HepG2 (cell line): ENCODE data around the gene SDK1. TPM values are rescaled to one million over a fixed set of nuclear protein-coding genes. Genes with fewer than 3 reads are reported as not detected.

Experiments
- ATAC-seq: fragments of 200-7000 bp; cut with Tn5 transposase; 3 replicates; pipeline ENCODE4 v1.9.1; 2020; ENCODE audit warnings: mild to moderate bottlenecking, moderate library complexity
- BruUV-seq: library from RNA; stranded (reverse); fragments of 400-500 nt; replicated peaks from 2 replicates; lab custom pipeline; 2021; lab: Mats Ljungman, UMichigan
- CTCF ChIA-PET: fragments of 300-600 bp; formaldehyde crosslinking; extraction: SDS; loops from one replicate; lab custom pipeline; 2021; ENCODE audit warnings: low total read pairs, inconsistent platforms, low intra/inter-chr PET ratio; lab: Yijun Ruan, JAX
- POLR2A ChIA-PET: fragments of 350-600 bp; sonication (Branson Sonifier 250); formaldehyde crosslinking; loops from one replicate; lab custom pipeline; 2020; ENCODE audit warnings: antibody characterized with exemption, inconsistent platforms; lab: Yijun Ruan, JAX
- DNase-seq: peaks from one replicate; pipeline ENCODE4 v3.0.0-alpha.2; 2015; ENCODE audit warnings: low spot score
- FAIRE-seq: peaks from 3 replicates; lab custom pipeline; 2011; peaks lifted over from hg19 to GRCh38; lab: Jason Lieb, UNC
- H2AFZ ChIP-seq: one replicate; pipeline ENCODE4 v1.6.1; 2011; ENCODE audit warnings: low read length, inconsistent platforms
- H3K27ac ChIP-seq: fragments of 300-600 bp; 3 replicates; pipeline ENCODE4 v1.8.0; 2011; ENCODE audit warnings: mixed run types, mild to moderate bottlenecking, mixed read lengths, low read length, inconsistent platforms; ENCODE audit not compliant: insufficient read depth; ENCODE audit errors: extremely low read length
- H3K27me3 ChIP-seq, 2 experiments: fragments of 200-600 bp in 1 of 2; 2 replicates in 1 of 2; 3 replicates in 1 of 2; pipeline versions ENCODE4 v1.6.0 to v1.8.0; 2011; ENCODE audit warnings: low read length in 2 of 2, mild to moderate bottlenecking in 2 of 2, moderate library complexity in 2 of 2, inconsistent platforms in 1 of 2; ENCODE audit not compliant: insufficient read depth in 2 of 2, control insufficient read depth in 1 of 2
- H3K36me3 ChIP-seq, 2 experiments: fragments of 200-600 bp in 1 of 2; replicated peaks in 1 of 2; 2 replicates in 1 of 2; 3 replicates in 1 of 2; pipeline versions ENCODE4 v1.5.1 to v1.8.0; 2011; ENCODE audit warnings: low read length in 2 of 2, inconsistent platforms in 1 of 2; ENCODE audit not compliant: insufficient read depth in 2 of 2, control insufficient read depth in 1 of 2
- H3K4me1 ChIP-seq: 2 replicates; pipeline ENCODE4 v1.5.1; 2012; ENCODE audit warnings: low read length, inconsistent platforms; ENCODE audit not compliant: insufficient read depth
- H3K4me2 ChIP-seq: 2 replicates; pipeline ENCODE4 v1.6.0; 2011; ENCODE audit warnings: low read depth, low read length, inconsistent platforms
- H3K4me3 ChIP-seq, 3 experiments: fragments of 200-600 bp in 1 of 3; sonication (generic), shearing (Covaris generic) in 1 of 3; replicated peaks in 1 of 3; 2 replicates each; pipeline ENCODE4 v1.5.1; 2011 to 2016; ENCODE audit warnings: low read length in 3 of 3, inconsistent platforms in 2 of 3, low read depth in 2 of 3, mild to moderate bottlenecking in 2 of 3, control low read depth in 1 of 3, mixed read lengths in 1 of 3; ENCODE audit not compliant: insufficient read depth in 1 of 3
- H3K79me2 ChIP-seq: one replicate; pipeline ENCODE4 v1.6.1; 2011; ENCODE audit warnings: low read length, inconsistent platforms; ENCODE audit not compliant: insufficient read depth
- H3K9ac ChIP-seq: 2 replicates; pipeline ENCODE4 v1.6.0; 2011; ENCODE audit warnings: mild to moderate bottlenecking, low read depth, low read length, inconsistent platforms; ENCODE audit not compliant: insufficient read depth
- H3K9me3 ChIP-seq: 2 replicates; pipeline ENCODE4 v1.5.1; 2012; ENCODE audit warnings: mild to moderate bottlenecking, low read length
- H4K20me1 ChIP-seq: 2 replicates; pipeline ENCODE4 v1.6.0; 2011; ENCODE audit warnings: inconsistent platforms, mild to moderate bottlenecking, low read length, moderate library complexity; ENCODE audit not compliant: insufficient read depth
- HOXA7 ChIP-seq: sonication (generic); formaldehyde crosslinking; IDR thresholded peaks from 2 replicates; pipeline ENCODE4 v1.8.1; 2022; ENCODE audit warnings: mild to moderate bottlenecking, missing genetic modification reagents, moderate library complexity
- KAT8 ChIP-seq: IDR thresholded peaks from 2 replicates; pipeline ENCODE4 v1.6.1; 2016; ENCODE audit warnings: missing genetic modification reagents, missing compliant biosample characterization
- KLF15 ChIP-seq: sonication (generic); formaldehyde crosslinking; IDR thresholded peaks from 2 replicates; pipeline ENCODE4 v1.8.1; 2023; ENCODE audit warnings: borderline replicate concordance, mild to moderate bottlenecking, inconsistent platforms, missing genetic modification reagents, mixed read lengths
- MTA3 ChIP-seq: sonication (generic); formaldehyde crosslinking; IDR thresholded peaks from 2 replicates; pipeline ENCODE4 v1.4.0; 2020; ENCODE audit warnings: missing genetic modification reagents
- NFKBIZ ChIP-seq: IDR thresholded peaks from 2 replicates; pipeline ENCODE4 v1.6.1; 2018; ENCODE audit warnings: missing genetic modification reagents, missing compliant biosample characterization
- POLR2AphosphoS2 ChIP-seq: IDR thresholded peaks from 2 replicates; pipeline ENCODE4 v1.6.1; 2011; ENCODE audit warnings: low read depth, low read length, improper control_type of control experiment
- SP140L ChIP-seq: sonication (generic); formaldehyde crosslinking; IDR thresholded peaks from 2 replicates; pipeline ENCODE4 v1.4.0; 2020; ENCODE audit warnings: missing genetic modification reagents, borderline replicate concordance
- STAT5B ChIP-seq: sonication (generic); formaldehyde crosslinking; IDR thresholded peaks from 2 replicates; pipeline ENCODE4 v1.4.0; 2020; ENCODE audit warnings: missing genetic modification reagents
- TIGD3 ChIP-seq: sonication (generic); formaldehyde crosslinking; IDR thresholded peaks from 2 replicates; pipeline ENCODE4 v1.5.1; 2020; ENCODE audit warnings: mild to moderate bottlenecking, missing genetic modification reagents, borderline replicate concordance
- XBP1 ChIP-seq: sonication (generic); formaldehyde crosslinking; IDR thresholded peaks from 2 replicates; pipeline ENCODE4 v1.5.0; 2020; ENCODE audit warnings: missing genetic modification reagents
- ZFP36L1 ChIP-seq: sonication (generic); formaldehyde crosslinking; IDR thresholded peaks from 2 replicates; pipeline ENCODE4 v1.8.0; 2022; ENCODE audit warnings: mild to moderate bottlenecking, missing genetic modification reagents, moderate library complexity
- ZMYM4 ChIP-seq: sonication (generic); formaldehyde crosslinking; IDR thresholded peaks from 2 replicates; pipeline ENCODE4 v1.8.1; 2023; ENCODE audit warnings: mild to moderate bottlenecking, missing genetic modification reagents
- ZNF772 ChIP-seq: sonication (generic); formaldehyde crosslinking; IDR thresholded peaks from 2 replicates; pipeline ENCODE4 v1.5.0; 2020; ENCODE audit warnings: mild to moderate bottlenecking, missing genetic modification reagents
- ZNF782 ChIP-seq: sonication (generic); formaldehyde crosslinking; IDR thresholded peaks from 2 replicates; pipeline ENCODE4 v1.4.0; 2020; ENCODE audit warnings: missing genetic modification reagents, mild to moderate bottlenecking, borderline replicate concordance
- ZSCAN21 ChIP-seq: sonication (generic); formaldehyde crosslinking; IDR thresholded peaks from 2 replicates; pipeline ENCODE4 v1.8.0; 2022; ENCODE audit warnings: mild to moderate bottlenecking, missing genetic modification reagents, moderate library complexity, borderline replicate concordance
- ZSCAN30 ChIP-seq: sonication (generic); formaldehyde crosslinking; IDR thresholded peaks from 2 replicates; pipeline ENCODE4 v1.5.0; 2020; ENCODE audit warnings: mild to moderate bottlenecking, missing genetic modification reagents
- WGBS: methylation state at CpG from one replicate; pipeline ENCODE4 v1.1.6; 2017; ENCODE audit warnings: low lambda C conversion rate; 5-methylcytosine and 5-hydroxymethylcytosine counted together
- in situ Hi-C: cut with HindIII; loops from 2 replicates; pipeline ENCODE4 v1.10.0; 2017; ENCODE audit warnings: low pct_unique_long_range_greater_than_20kb; ENCODE audit not compliant: extremely low pct_ligation_motif_present
- intact Hi-C: fragments of 100-400 bp; cut with micrococcal nuclease; formaldehyde crosslinking; loops from one replicate; pipeline ENCODE4 v1.10.0; 2022; ENCODE audit not compliant: unreplicated experiment
- polyA plus RNA-seq, 8 experiments: library from polyadenylated mRNA; depleted of rRNA in 3 of 8; stranded (reverse) in 7 of 8; unstranded in 1 of 8; fragments of >200 nt; fragmentation: Illumina TruSeq in 4 of 8; extraction: Trizol in 4 of 8; gene quantifications; 2 replicates each; pipeline versions ENCODE4 v1.2.1 to v1.2.3, GENCODE V29; 2011 to 2016; ENCODE audit warnings: low read depth in 4 of 8, missing spikeins in 1 of 8, mixed read lengths in 1 of 8; ENCODE audit not compliant: insufficient read depth in 1 of 8
- total RNA-seq, 5 experiments: library from RNA; depleted of rRNA; stranded (reverse); fragments of >200 nt; fragmentation: Illumina TruSeq; extraction: Trizol; gene quantifications; 2 replicates each; pipeline ENCODE4 v1.2.3, GENCODE V29; 2016; ENCODE audit warnings: low read depth in 1 of 5
- TF ChIP-seq, protein P1 (sequence below): fragments of 450-650 bp; IDR thresholded peaks from 2 replicates; pipeline ENCODE4 v1.6.1; 2017; ENCODE audit warnings: mild to moderate bottlenecking
- TF ChIP-seq, protein P2 (sequence below): sonication (generic); formaldehyde crosslinking; IDR thresholded peaks from 2 replicates; pipeline ENCODE4 v1.4.0; 2020; ENCODE audit warnings: mild to moderate bottlenecking, missing genetic modification reagents

Gene SDK1
- total and polyA plus RNA-seq, 2 of the 13 experiments (the other 11 are each of a cell fraction or from before 2014, with no cell fraction given): 0.35 to 2.4 TPM

GRCh38 chr7:3393862-3394261, 92.8 kb downstream of the SDK1 start:
- Histone ChIP-seq H3K4me1 (peaks cover 12% of the 10 kb centered on the region), H4K20me1 (no peaks in the 10 kb centered on the region), H3K9me3 (peaks cover 10% of the 10 kb centered on the region), H2AFZ (no peak overlapping the region), H3K4me2 (no peak overlapping the region), H3K4me3 (no peak overlapping the region), H3K27ac (no peak overlapping the region), H3K36me3 (no peaks in the 10 kb centered on the region), H3K27me3 (no peaks in the 10 kb centered on the region), H3K9ac (no peak overlapping the region), H3K79me2 (no peaks in the 10 kb centered on the region)
- POLR2A ChIA-PET: no interaction called here
- no peak for TF ChIP-seq ZNF772 (CRISPR knock-in tag)
- no peak for TF ChIP-seq STAT5B (CRISPR knock-in tag)
- no peak for TF ChIP-seq ZMYM4 (CRISPR knock-in tag)
- no peak for TF ChIP-seq KAT8
- no peak for TF ChIP-seq HOXA7 (CRISPR knock-in tag)
- TF ChIP-seq, protein P1, sequence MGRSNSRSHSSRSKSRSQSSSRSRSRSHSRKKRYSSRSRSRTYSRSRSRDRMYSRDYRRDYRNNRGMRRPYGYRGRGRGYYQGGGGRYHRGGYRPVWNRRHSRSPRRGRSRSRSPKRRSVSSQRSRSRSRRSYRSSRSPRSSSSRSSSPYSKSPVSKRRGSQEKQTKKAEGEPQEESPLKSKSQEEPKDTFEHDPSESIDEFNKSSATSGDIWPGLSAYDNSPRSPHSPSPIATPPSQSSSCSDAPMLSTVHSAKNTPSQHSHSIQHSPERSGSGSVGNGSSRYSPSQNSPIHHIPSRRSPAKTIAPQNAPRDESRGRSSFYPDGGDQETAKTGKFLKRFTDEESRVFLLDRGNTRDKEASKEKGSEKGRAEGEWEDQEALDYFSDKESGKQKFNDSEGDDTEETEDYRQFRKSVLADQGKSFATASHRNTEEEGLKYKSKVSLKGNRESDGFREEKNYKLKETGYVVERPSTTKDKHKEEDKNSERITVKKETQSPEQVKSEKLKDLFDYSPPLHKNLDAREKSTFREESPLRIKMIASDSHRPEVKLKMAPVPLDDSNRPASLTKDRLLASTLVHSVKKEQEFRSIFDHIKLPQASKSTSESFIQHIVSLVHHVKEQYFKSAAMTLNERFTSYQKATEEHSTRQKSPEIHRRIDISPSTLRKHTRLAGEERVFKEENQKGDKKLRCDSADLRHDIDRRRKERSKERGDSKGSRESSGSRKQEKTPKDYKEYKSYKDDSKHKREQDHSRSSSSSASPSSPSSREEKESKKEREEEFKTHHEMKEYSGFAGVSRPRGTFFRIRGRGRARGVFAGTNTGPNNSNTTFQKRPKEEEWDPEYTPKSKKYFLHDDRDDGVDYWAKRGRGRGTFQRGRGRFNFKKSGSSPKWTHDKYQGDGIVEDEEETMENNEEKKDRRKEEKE: no peak
- TF ChIP-seq, protein P2, sequence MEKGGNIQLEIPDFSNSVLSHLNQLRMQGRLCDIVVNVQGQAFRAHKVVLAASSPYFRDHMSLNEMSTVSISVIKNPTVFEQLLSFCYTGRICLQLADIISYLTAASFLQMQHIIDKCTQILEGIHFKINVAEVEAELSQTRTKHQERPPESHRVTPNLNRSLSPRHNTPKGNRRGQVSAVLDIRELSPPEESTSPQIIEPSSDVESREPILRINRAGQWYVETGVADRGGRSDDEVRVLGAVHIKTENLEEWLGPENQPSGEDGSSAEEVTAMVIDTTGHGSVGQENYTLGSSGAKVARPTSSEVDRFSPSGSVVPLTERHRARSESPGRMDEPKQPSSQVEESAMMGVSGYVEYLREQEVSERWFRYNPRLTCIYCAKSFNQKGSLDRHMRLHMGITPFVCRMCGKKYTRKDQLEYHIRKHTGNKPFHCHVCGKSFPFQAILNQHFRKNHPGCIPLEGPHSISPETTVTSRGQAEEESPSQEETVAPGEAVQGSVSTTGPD (CRISPR knock-in tag): no peak
- TF ChIP-seq ZSCAN21 (CRISPR knock-in tag): no peak
- TF ChIP-seq SP140L (CRISPR knock-in tag): no peak
- no peak for TF ChIP-seq ZNF782
- no peak for TF ChIP-seq ZFP36L1 (CRISPR knock-in tag)
- no peak for TF ChIP-seq TIGD3
- no peak for TF ChIP-seq NFKBIZ
- no peak for TF ChIP-seq ZSCAN30 (CRISPR knock-in tag)
- no peak for TF ChIP-seq POLR2AphosphoS2
- TF ChIP-seq KLF15 (CRISPR knock-in tag): no peak
- no peak for TF ChIP-seq XBP1 (CRISPR knock-in tag)
- TF ChIP-seq MTA3 (CRISPR knock-in tag): no peak
- no TSS peak for BruUV-seq
- no peak for FAIRE-seq
- CTCF ChIA-PET: no interaction called here
- in situ Hi-C loops: loop anchor here (25.0 kb wide), 1 partner anchor 507 kb away; no protein-coding TSS in a partner anchor
- no peak for ATAC-seq
- no peak for DNase-seq
- WGBS: 89% methylated on average over 3 of the region's 3 CpGs
- intact Hi-C loops: no loop called here
